Caki2 (cell line): ENCODE data around the gene MAP3K13. TPM values are rescaled to one million over a fixed set of nuclear protein-coding genes. Genes with fewer than 3 reads are reported as not detected.

Source experiments
- DNase-seq: peaks from one replicate; pipeline ENCODE4 v3.0.0-alpha.2; 2015; ENCODE audit warnings: low read depth
- in situ Hi-C: cut with HindIII; loops from 2 replicates; pipeline ENCODE4 v1.10.0; 2016; ENCODE audit warnings: low sequenced_read_pairs, low pct_unique_long_range_greater_than_20kb, mixed read lengths
- total RNA-seq: library from RNA; depleted of rRNA; stranded (reverse); fragments of >200 nt; shearing (Covaris generic); gene quantifications from 2 replicates; pipeline ENCODE4 v1.2.3, GENCODE V29; 2014; ENCODE audit warnings: low replicate concordance; rRNA removed

The MAP3K13 gene
- total RNA-seq, 1 experiment from 2014 or later = 16.9 TPM

DNA sequence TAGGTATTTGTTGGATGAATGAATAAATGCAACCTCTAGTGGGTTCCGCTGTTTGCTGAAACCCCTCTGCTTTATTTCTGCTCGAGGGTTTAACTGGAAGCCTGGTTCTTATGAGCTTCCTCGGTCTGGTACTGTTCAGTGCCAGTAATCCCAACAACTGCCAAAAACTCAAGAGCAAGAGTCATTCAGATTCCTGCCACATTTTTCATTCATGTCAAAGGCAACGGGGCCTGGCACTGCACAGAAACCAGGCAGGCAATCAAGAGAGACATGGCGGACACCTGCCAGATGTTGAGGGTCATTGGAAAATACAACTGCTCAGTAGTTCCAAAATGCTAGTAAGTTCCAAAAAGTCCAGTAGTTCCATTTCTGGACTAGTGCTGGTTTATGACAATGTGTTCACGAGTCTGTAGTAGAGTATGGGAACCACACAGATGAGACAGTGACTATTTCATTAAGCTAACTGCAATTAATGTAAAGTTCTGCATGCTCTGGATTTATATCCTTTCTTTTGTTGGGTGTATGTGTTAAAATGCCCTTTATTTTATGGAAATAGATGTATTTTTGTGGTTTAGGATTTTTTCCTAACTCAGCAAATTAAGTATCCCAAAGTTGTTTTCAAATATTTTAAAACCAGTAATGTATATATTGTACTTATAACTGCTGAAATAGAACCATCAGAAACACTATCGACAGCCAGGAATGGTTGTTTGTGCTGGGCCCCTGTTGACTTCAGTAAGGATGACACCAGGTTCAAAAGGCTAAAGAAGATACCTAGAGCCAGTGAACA lies 158.6 kb downstream of the MAP3K13 start:
- no peak for DNase-seq
- in situ Hi-C loops = no loop called here

DNA sequence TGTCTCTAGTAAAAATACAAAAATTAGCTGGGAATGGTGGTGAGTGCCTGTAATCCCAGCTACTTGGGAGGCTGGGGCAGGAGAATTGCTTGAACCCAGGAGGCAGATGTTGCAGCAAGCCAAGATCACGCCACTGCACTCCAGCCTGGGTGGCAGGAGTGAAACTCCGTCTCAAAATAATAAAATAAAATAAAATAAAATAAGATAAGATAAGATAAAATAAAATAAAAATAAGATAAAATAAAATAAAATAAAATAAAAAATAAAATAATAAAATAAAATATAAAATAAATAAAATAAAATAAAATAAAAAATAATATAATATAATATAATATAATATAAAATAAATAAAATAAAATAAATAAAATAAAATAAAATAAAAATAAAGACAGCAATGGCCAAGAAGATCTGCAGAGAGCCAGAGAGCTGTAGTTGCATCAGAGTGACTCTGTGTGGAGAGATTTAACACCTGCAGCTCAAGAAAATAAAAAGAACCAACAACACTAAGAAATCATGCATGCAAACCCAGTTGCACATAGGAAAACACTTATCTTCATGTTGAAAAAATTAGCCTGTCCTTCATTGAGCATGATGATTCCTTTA lies 163.5 kb downstream of the MAP3K13 start:
- in situ Hi-C loops = no loop called here
- DNase-seq = no peak

DNA sequence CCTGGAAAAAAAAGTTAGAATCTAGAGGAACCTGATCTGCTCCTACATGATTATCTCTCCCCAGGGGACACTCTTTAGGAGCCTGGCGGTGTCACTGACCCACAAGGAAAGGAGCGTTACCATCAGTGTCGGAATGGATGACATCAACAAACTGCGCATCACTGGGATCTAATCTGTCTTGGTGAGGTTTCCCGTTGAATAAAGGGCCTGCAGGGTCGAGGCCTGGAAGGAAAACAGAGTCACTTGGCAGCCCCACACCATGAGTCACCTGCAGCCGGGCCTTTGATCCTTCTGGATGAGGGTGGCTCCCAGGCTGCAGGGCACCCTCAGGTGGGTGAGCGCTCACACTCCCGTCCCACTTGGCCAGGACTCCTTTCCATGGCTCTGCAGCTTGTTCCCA lies 164.4 kb downstream of the MAP3K13 start:
- in situ Hi-C loops = no loop called here
- DNase-seq = no peak

DNA sequence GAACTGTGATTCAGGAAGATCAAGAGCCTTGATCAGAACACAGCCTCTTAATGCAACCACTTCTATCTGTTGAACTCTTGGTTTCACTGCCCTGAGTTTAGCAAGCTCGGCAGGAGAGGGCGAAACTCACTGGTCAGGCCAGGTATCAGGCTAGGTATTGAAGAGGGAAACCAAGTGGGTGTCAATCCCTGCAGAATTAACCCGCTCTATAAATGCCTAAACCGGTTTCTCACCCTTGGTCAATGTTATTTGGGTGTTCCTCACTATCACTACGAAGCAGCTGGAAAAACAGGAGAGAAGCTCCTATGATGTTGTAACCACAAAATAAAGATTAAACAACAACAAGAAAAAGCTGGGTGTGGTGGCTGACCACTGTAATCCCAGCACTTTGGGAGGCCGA lies 165.6 kb downstream of the MAP3K13 start:
- DNase-seq = no peak
- in situ Hi-C loops = no loop called here

DNA sequence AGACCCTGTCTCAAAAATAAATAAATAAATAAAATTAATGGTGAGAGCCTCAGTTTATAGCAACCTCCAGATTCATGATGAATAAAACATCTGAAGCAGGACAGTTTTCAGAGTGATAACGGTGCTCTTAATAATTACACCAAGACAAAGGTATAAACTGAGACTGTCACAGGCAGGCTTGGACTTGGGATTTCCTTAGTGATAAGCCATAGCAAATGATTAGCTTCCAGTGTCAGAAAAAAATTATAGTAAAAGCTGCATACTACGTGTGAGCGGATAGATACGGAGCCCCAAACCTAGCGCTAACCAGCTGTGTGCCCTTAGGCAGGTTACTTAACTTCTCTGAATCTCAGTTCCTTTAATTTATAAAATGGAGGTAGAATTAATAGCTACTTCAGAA lies 167.9 kb downstream of the MAP3K13 start:
- DNase-seq = no peak
- in situ Hi-C loops = no loop called here

DNA sequence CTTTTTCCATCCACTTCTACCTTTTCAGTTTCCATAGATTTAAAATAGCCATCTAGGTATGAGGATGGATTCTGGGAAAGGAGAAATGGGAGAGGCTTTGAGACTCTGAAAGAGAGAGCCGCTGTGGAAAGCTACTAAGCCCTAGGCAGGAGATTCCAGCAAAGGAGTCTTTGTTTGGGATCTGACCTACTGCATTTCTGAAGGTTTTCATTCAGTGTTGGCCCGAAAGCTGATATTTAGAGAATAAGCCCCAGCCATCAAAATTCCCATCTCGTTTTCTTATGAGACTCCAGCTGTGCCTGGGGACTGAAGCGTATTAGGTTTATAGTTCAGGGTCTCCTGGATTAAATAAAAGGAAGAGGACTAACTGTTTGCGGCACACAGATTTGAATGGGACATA lies 170.0 kb downstream of the MAP3K13 start:
- DNase-seq = no peak
- in situ Hi-C loops = no loop called here

DNA sequence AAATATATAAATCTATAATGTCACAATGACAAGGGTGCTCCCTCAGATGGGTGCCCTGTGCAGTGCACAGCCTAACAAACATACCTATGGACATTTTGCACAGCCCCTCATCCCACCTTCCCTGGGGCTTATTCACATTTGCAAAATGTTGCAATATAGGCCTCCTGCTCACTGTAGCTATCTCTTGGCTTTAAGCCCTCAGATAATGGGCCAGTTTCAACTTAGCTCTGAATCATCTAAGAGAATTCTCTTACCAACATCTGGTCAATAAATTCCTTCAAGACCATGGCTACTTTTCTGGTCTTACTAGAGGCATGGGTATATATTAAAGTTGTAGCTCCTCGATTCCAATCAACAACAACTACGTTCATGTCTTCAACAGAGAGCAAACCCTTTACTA lies 171.6 kb downstream of the MAP3K13 start:
- DNase-seq = no peak
- in situ Hi-C loops = no loop called here

DNA sequence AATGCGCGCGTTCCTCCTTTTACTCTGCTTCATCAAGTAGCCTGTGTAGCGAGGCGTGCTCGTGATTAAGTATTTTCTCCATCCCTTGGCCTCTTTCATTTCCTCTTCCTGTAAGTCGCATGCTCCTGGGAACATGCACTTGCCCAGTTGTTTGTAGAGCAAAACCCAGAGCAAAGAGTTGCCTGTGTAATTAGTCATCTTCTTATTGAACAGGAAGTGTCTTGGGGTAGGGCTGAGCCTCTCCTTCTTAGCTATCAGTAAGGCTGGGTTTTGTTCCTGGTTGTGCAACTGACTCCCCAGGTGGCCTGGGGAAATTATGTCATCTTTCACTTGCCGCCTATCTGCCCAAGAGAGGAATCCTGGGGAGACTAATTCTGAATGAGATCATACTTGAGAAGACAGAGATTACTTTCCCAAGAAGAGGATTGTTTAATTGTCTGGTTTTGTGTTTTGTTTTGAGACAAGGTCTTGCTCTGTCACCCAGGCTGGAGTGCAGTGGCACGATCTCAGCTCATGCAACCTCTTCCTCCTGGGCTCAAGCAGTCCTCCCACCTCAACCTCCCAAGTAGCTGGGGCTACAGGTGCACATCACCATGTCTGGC lies 174.5 kb downstream of the MAP3K13 start:
- peak; percentile 98 for DNase-seq
- in situ Hi-C loops = no loop called here

Other genes starting within 250 kb of the MAP3K13 start
- gene C3orf70, start 210.1 kb upstream of the MAP3K13 start, total RNA-seq = not detected in 2 replicates
- 9.3 and 15.6 TPM in 2 replicates for gene EHHADH, start 109.1 kb upstream of the MAP3K13 start, total RNA-seq
- gene TMEM41A, start 135.9 kb downstream of the MAP3K13 start, total RNA-seq = 22.9 and 23.0 TPM in 2 replicates
- 14.8 and 23.9 TPM in 2 replicates for gene LIPH, start 189.5 kb downstream of the MAP3K13 start, total RNA-seq
- 5.1 and 28.4 TPM in 2 replicates for gene SENP2, start 223.2 kb downstream of the MAP3K13 start, total RNA-seq